Measurements from ENCODE around the gene ZDHHC23. TPM values are rescaled to one million over a fixed set of nuclear protein-coding genes. Genes with fewer than 3 reads are reported as not detected.

Gene ZDHHC23
- total and polyA plus RNA-seq, 12 donors, result 1.1 to 3.7 (median 2.0) TPM

DNA sequence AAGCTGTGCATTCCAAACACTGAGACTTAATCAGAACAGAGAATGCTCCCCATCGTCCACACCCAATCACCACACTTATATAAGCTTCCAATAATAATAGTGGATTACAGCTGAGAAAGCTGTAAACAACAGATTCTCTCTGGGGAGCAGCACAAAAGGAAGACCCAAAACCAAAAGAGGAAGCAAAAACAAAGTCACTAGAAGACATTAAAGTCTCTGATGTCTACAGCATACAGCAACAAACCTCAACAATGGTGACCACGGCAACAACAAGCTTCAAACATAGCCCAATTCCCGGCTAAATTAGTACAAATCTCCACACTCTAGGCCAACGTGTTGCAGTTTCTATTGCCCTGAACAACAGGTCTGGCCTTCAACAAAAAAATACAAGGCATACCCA, 37.7 kb downstream of the ZDHHC23 start:
- H3K4me1 ChIP-seq, result no peaks in the 10 kb centered on the region
- peaks cover 0 to 18% (median 0%) of the 10 kb centered on the region in 9 donors for H3K36me3 ChIP-seq
- TF ChIP-seq, protein P1, sequence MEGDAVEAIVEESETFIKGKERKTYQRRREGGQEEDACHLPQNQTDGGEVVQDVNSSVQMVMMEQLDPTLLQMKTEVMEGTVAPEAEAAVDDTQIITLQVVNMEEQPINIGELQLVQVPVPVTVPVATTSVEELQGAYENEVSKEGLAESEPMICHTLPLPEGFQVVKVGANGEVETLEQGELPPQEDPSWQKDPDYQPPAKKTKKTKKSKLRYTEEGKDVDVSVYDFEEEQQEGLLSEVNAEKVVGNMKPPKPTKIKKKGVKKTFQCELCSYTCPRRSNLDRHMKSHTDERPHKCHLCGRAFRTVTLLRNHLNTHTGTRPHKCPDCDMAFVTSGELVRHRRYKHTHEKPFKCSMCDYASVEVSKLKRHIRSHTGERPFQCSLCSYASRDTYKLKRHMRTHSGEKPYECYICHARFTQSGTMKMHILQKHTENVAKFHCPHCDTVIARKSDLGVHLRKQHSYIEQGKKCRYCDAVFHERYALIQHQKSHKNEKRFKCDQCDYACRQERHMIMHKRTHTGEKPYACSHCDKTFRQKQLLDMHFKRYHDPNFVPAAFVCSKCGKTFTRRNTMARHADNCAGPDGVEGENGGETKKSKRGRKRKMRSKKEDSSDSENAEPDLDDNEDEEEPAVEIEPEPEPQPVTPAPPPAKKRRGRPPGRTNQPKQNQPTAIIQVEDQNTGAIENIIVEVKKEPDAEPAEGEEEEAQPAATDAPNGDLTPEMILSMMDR (IDR thresholded peaks at IDR 0.05), result no peak
- H3K27me3 ChIP-seq, result no peaks in the 10 kb centered on the region
- ATAC-seq (no peak), DNase-seq (no peak)
- no peak overlapping the region for H3K4me3 ChIP-seq
- no peak overlapping the region for H3K27ac ChIP-seq
- H3K9me3 ChIP-seq, result peaks cover 0 to 12% (median 0%) of the 10 kb centered on the region in 11 donors
- intact Hi-C loops (cut with DNase I), result no loop called here
- WGBS, 2 donors, result 50 to 61% methylated on average over 4 of the region's 4 CpGs

GRCh38 chr3:114005481-114005880, 57.7 kb downstream of the ZDHHC23 start:
- Histone ChIP-seq H3K27ac (no peak overlapping the region), H3K9me3 (peaks cover 0 to 9% (median 0%) of the 10 kb centered on the region in 11 donors), H3K4me3 (no peak overlapping the region), H3K4me1 (no peaks in the 10 kb centered on the region), H3K36me3 (peaks cover 0 to 60% (median 15%) of the 10 kb centered on the region in 9 donors), H3K27me3 (no peaks in the 10 kb centered on the region)
- intact Hi-C loops (cut with DNase I), result loop anchor here in 1 of 10 donors (10.0 kb wide), 1 partner anchor 1051 kb away; no protein-coding TSS in a partner anchor
- WGBS, 2 donors, result 95 to 97% methylated on average over 5 of the region's 5 CpGs
- TF ChIP-seq, protein P1 (IDR thresholded peaks at IDR 0.05), result no peak
- DNase-seq (no peak), ATAC-seq (no peak)

DNA sequence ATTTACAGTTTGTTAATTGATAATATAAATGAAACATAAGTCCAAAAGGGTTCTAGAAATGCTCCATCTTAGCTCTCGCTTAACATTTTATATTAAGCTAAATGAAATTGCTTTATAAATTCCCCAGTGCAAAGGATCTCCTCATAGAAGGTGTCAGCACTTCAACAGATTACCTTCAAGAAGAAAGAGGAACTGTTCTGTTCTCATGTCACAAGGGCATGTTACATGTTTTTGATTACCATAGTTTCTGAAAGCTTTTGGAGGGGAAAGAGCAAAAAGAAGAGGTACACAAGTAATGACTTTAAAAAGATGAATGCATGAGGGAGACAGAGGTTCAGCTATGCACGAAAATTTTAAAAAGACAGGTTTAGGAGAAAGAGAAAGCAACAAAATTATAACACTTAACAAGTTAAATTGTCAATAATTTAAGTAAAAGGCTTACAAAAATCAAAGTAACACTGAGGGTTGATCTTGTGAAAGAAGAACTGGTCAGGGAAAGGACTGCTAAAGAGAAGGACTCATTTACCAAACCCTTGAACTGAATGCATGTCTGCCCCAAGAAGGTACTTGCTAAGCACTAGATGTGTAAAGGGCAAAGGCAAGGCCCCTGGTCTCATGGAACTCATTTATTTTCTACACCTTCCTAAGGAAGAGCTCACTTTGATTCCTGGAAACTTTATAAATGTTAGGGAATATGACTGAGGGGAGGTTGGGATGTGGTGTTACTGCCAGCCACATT, 63.4 kb downstream of the ZDHHC23 start:
- Histone ChIP-seq H3K4me3 (no peak overlapping the region), H3K27me3 (no peaks in the 10 kb centered on the region), H3K36me3 (peaks cover 0 to 27% (median 0%) of the 10 kb centered on the region in 9 donors), H3K9me3 (peaks cover 0 to 1% (median 0%) of the 10 kb centered on the region in 11 donors), H3K4me1 (no peaks in the 10 kb centered on the region), H3K27ac (no peak overlapping the region)
- ATAC-seq (no peak), DNase-seq (no peak)
- intact Hi-C loops (cut with DNase I), result no loop called here
- 90 to 92% methylated on average over 2 of the region's 2 CpGs for WGBS, 2 donors
- TF ChIP-seq, protein P1 (IDR thresholded peaks at IDR 0.05), result no peak

Other genes starting within 250 kb of the ZDHHC23 start
- gene NAA50, start 201.8 kb upstream of the ZDHHC23 start, total RNA-seq, result 100 to 1,000 TPM in 1 of 10 donors, 10 to 100 TPM in 9; 63.3 to 108 (median 75.8) TPM
- 10 to 100 TPM in 1 of 2 donors, 1 to 10 TPM in 1; 9.9 to 57.2 TPM for gene NAA50, start 201.8 kb upstream of the ZDHHC23 start, polyA plus RNA-seq
- 10 to 100 TPM; 16.1 to 40.8 (median 19.5) TPM for gene ATP6V1A, start 201.0 kb upstream of the ZDHHC23 start, total RNA-seq
- gene ATP6V1A, start 201.0 kb upstream of the ZDHHC23 start, polyA plus RNA-seq, result 1 to 10 TPM; 7.1 to 7.2 TPM
- gene GRAMD1C, start 109.2 kb upstream of the ZDHHC23 start, total RNA-seq, result 1 to 10 TPM in 8 of 10 donors, under 1 TPM in 2; 0.37 to 4.7 (median 1.2) TPM
- gene GRAMD1C, start 109.2 kb upstream of the ZDHHC23 start, polyA plus RNA-seq, result 1 to 10 TPM in 1 of 2 donors, under 1 TPM in 1; 0.49 to 1.5 TPM
- gene CCDC191, start 108.5 kb downstream of the ZDHHC23 start, total RNA-seq, result 1 to 10 TPM in 8 of 10 donors, under 1 TPM in 2; 0.68 to 3.6 (median 1.8) TPM
- 1 to 10 TPM in 1 of 2 donors, under 1 TPM in 1; 0.51 to 2.2 TPM for gene CCDC191, start 108.5 kb downstream of the ZDHHC23 start, polyA plus RNA-seq
- gene QTRT2, start 108.7 kb downstream of the ZDHHC23 start, total RNA-seq, result 1 to 10 TPM; 3.6 to 9.7 (median 5.2) TPM
- gene QTRT2, start 108.7 kb downstream of the ZDHHC23 start, polyA plus RNA-seq, result 1 to 10 TPM; 3.4 to 4.2 TPM
- not detected for gene DRD3, start 231.0 kb downstream of the ZDHHC23 start, total RNA-seq
- gene DRD3, start 231.0 kb downstream of the ZDHHC23 start, polyA plus RNA-seq, result not detected